NT2/D1 (cell line): ENCODE data around the gene AP5B1.
A peak's percentile ranks its signal among the peaks of the same experiment; 100 is the strongest.

Experiments
- DNase-seq: peaks from one replicate; pipeline ENCODE4 v3.0.0-alpha.2; 2011; ENCODE audit warnings: low read depth, low spot score
- H3K27me3 ChIP-seq: 2 replicates; pipeline ENCODE4 v1.6.0; 2011; ENCODE audit warnings: mild to moderate bottlenecking; ENCODE audit not compliant: insufficient read length, insufficient read depth
- H3K36me3 ChIP-seq: 2 replicates; pipeline ENCODE4 v1.6.1; 2011; ENCODE audit warnings: mild to moderate bottlenecking, low read length, mixed read lengths; ENCODE audit not compliant: insufficient read depth, insufficient read length
- H3K4me1 ChIP-seq: 2 replicates; pipeline ENCODE4 v1.5.1; 2011; ENCODE audit not compliant: insufficient read depth, insufficient read length
- H3K4me3 ChIP-seq: 2 replicates; pipeline ENCODE4 v1.5.1; 2011; ENCODE audit warnings: low read depth; ENCODE audit not compliant: insufficient read length
- H3K9ac ChIP-seq: 2 replicates; pipeline ENCODE4 v1.6.0; 2011; ENCODE audit warnings: low read depth; ENCODE audit not compliant: insufficient read length
- H3K9me3 ChIP-seq: 2 replicates; pipeline ENCODE4 v1.5.1; 2011; ENCODE audit warnings: mild to moderate bottlenecking, low read length; ENCODE audit not compliant: insufficient read depth
- SUZ12 ChIP-seq: IDR thresholded peaks from 2 replicates; pipeline ENCODE4 v1.6.1; 2011; ENCODE audit not compliant: insufficient read length, insufficient read depth; ENCODE audit errors: extremely low read depth
- YY1 ChIP-seq: IDR thresholded peaks from 2 replicates; pipeline ENCODE4 v1.6.1; 2011; ENCODE audit not compliant: insufficient read length, insufficient read depth
- ZNF274 ChIP-seq: IDR thresholded peaks from 2 replicates; pipeline ENCODE4 v1.6.1; 2011; ENCODE audit warnings: mild to moderate bottlenecking, low read depth, low read length

AP5B1 gene

DNA sequence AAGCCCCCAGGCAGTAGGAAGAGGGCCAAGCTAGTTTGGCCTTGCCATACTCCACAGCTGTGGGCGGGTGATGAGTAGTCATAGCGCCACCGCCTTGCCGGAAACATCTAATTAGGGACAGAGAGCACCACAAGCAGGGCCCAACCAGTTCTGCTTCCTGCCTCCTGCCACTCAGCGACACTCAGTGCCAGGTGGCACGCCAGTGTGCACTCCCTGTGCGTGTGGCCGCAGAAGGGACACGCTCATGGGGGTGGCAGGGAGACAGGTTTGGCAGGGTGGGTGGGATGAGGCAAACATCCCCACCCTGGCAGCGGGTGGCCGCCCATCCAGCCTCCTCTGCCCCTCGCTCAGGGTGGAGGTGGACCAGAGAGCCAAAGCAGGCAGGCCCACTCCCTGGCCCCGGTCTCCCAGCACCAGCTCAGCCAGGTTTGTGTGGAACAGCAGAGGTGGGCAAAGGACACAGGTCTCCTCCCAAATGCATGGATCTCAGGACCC lies 11.0 kb upstream of the AP5B1 start:
- Histone ChIP-seq H3K36me3 (no peaks in the 10 kb centered on the region), H3K9ac (no peak overlapping the region), H3K4me1 (peaks cover 37% of the 10 kb centered on the region), H3K4me3 (no peak overlapping the region), H3K9me3 (no peaks in the 10 kb centered on the region), H3K27me3 (peaks cover 17% of the 10 kb centered on the region)
- DNase-seq, result no peak
- no peak for TF ChIP-seq SUZ12
- TF ChIP-seq ZNF274, result no peak
- TF ChIP-seq YY1, result no peak

- Histone ChIP-seq H3K4me1 (peaks cover 38% of the 10 kb centered on the region), H3K36me3 (no peaks in the 10 kb centered on the region), H3K9ac (no peak overlapping the region), H3K9me3 (no peaks in the 10 kb centered on the region), H3K4me3 (no peak overlapping the region), H3K27me3 (peaks cover 22% of the 10 kb centered on the region)
- no peak for TF ChIP-seq ZNF274
- TF ChIP-seq YY1, result no peak
- TF ChIP-seq SUZ12, result no peak
- no peak for DNase-seq
Observed at GRCh38 chr11:65790902-65791650, 10.3 kb upstream of the AP5B1 start.

DNA sequence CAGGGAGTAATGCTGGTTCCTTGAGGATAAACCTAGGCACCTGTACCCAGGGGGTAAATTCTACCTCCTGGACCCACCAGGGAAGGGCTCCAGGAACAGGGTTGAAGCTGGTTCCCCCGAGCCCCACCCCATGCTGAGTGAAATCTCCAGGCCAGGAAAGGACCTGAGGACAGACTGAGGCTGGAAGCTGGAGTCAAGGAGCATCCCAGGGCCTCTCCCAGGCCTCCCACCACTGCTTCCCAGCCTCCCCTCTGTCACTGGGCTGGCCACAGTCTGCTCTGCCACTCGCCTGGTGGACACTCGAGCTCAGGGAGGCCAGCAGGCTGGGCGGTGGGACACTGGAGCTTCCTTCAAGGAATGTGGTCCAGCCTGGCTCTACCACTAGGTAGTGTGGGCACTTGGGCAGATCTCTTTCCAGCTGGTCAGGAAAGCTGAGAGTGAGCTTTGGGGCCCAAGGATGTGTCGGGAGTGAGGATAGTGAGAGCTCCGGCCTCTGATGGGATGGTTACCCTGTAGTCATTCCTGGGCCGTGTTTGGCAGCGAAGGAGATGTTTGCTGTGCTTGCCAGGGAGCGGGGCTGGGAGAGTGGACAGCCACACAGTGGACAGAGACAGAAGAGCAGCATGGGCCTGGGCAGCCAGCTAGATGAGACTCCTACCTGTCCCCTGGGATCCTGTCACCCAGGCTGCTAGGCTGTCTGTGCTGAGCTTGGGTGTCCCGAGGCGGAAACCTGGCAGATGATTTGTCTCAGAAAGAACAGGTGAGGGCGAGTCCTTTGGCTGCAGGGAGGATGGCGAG lies 9.5 kb upstream of the AP5B1 start:
- DNase-seq, result no peak
- H3K4me1 ChIP-seq, result peaks cover 40% of the 10 kb centered on the region

DNA sequence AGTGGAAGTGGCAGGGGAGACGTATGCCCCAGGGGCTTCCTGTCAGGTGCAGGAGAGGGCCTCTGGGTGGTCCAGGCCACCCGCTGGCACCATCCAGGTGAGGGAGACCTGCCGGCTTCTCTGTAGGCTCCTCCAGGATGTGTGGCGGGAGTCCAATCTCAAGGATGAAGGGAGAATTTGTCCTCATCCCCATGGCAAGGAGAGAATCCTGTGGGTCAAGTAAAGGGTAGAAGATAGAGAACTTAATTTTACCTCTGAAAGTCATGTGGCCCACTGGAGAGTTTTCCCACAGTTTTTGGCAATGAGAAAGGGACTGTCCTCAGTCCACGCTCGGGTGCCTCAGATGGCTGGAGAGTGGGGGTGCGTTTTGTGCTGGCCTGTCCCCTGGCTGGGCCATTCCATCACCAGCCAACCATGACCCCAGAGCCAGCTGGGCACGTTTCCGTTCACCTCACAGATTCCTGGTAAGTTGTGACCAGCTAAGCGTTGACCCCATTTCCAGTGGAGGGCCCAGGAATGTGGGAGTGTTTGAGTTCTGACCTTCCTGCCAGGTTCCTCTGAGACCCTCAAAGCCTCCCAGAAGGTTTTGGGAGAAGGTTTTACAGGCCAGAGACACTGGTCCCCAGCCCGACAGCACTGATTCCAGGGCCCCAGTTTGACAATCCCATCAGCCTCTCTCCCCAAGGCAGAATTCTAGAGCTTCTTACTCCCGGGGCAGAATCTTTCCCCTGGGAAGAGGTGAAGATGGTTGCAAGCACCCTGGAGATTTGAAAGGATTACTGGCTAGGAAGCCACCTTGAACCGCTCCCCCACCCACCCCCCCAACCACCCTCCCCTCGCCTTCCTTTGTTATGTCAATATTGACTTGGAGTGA lies 8.7 kb upstream of the AP5B1 start:
- Histone ChIP-seq H3K4me1 (peaks cover 40% of the 10 kb centered on the region), H3K9ac (peak overlapping the region; percentile 36), H3K9me3 (no peaks in the 10 kb centered on the region), H3K4me3 (no peak overlapping the region), H3K27me3 (peaks cover 38% of the 10 kb centered on the region), H3K36me3 (no peaks in the 10 kb centered on the region)
- no peak for DNase-seq
- TF ChIP-seq YY1 (no peak), ZNF274 (no peak), SUZ12 (no peak)

More for the DNA sequence above, 9.5 kb upstream of the AP5B1 start:
- no peak overlapping the region for H3K4me3 ChIP-seq
- no peak overlapping the region for H3K9ac ChIP-seq
- no peaks in the 10 kb centered on the region for H3K9me3 ChIP-seq
- TF ChIP-seq ZNF274, result no peak
- peaks cover 30% of the 10 kb centered on the region for H3K27me3 ChIP-seq
- no peaks in the 10 kb centered on the region for H3K36me3 ChIP-seq

- no peak overlapping the region for H3K4me3 ChIP-seq
- no peaks in the 10 kb centered on the region for H3K36me3 ChIP-seq
- TF ChIP-seq SUZ12 (no peak), YY1 (no peak), ZNF274 (no peak)
- no peak for DNase-seq
- H3K4me1 ChIP-seq, result peaks cover 43% of the 10 kb centered on the region
- H3K27me3 ChIP-seq, result peaks cover 44% of the 10 kb centered on the region
- peak overlapping the region; percentile 36 for H3K9ac ChIP-seq
- H3K9me3 ChIP-seq, result no peaks in the 10 kb centered on the region
Observed at GRCh38 chr11:65788821-65789220, 8.0 kb upstream of the AP5B1 start.

DNA sequence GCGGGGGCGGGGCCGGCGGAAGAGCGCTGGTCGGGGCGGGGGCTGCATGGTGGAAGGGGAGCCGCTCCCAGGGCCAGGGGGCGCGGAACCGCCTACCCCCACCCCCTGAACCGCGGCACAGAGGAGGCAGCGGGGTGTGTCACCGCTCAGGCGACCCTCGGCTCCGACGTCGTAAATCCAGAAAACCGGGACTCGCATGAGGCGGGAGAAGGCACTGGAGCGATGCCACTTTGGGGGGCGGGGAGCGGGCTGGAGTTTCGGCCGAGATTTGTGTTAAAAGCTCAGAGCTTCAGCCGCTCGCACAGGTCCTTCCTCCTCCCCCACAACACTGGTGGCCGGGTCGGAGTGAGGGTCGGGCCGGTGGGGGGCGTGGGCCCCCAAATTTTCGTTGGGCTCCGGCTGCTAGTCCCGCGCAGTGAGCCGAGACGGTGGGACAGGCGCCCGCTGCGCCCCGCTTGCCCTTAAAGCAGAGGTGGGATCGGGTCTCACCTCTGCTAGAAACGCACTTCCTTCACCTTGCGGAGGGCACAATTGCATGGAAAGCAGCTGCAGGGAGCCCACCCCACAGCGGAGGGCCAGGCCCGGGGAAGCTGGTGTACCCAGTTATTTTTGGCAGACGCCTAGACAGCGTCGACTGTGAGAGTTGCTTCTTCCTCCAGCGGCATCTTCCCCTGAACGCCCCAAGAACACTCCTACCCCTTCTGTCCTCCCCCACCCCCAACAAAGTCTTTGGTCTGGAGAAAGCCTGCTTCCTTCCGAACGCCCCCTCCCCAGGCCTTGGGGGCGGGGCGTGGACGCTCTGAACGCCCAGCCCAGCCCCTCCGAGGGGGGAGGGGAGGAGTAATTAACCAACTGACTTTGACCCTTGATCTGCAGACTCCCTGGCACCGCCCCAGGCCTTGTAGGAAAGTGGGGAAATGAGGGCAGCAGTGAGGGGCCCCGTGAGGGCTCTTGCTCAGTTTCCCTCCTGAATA lies 7.2 kb upstream of the AP5B1 start:
- TF ChIP-seq YY1, result no peak
- no peak for TF ChIP-seq SUZ12
- no peak for TF ChIP-seq ZNF274
- H3K9ac ChIP-seq, result peak overlapping the region; percentile 66
- peaks cover 43% of the 10 kb centered on the region for H3K4me1 ChIP-seq
- H3K36me3 ChIP-seq, result no peaks in the 10 kb centered on the region
- H3K27me3 ChIP-seq, result peaks cover 49% of the 10 kb centered on the region
- peak overlapping the region; percentile 49 for H3K4me3 ChIP-seq
- no peak for DNase-seq
- H3K9me3 ChIP-seq, result no peaks in the 10 kb centered on the region
